GM18511 (cell line): ENCODE measurements around the gene PDE6C.

ENCODE experiments used
- ATAC-seq: cut with Tn5 transposase; IDR thresholded peaks from one replicate; pipeline ENCODE4 v1.9.1; 2021; ENCODE audit warnings: mild to moderate bottlenecking, moderate library complexity; ENCODE audit not compliant: unreplicated experiment

Gene PDE6C

GRCh38 chr10:93593749-93594148 lies 18.6 kb upstream of the PDE6C start:
- ATAC-seq = no peak

- no peak for ATAC-seq
These were observed 17.8 kb upstream of the PDE6C start for GRCh38 chr10:93594518-93594917.

GRCh38 chr10:93595378-93596161 lies 16.8 kb upstream of the PDE6C start:
- ATAC-seq = no peak

- ATAC-seq = no peak
These were observed 15.8 kb upstream of the PDE6C start for GRCh38 chr10:93596539-93596938.

- no peak for ATAC-seq
These were observed 15.2 kb upstream of the PDE6C start for GRCh38 chr10:93597075-93597599.

- no peak for ATAC-seq
These were observed 14.2 kb upstream of the PDE6C start for GRCh38 chr10:93598157-93598556.

- no peak for ATAC-seq
These were observed 13.0 kb upstream of the PDE6C start for GRCh38 chr10:93599335-93599734.

- no peak for ATAC-seq
These were observed 12.6 kb upstream of the PDE6C start for GRCh38 chr10:93599778-93600177.

- ATAC-seq = no peak
These were observed 11.7 kb upstream of the PDE6C start for GRCh38 chr10:93600446-93601145.

GRCh38 chr10:93601146-93601773 lies 11.1 kb upstream of the PDE6C start, which contains the start of gene RBP4:
TSS of gene RBP4 (minus strand) at chr10:93601235. CDS start at chr10:93601028, 207 bp downstream.
- ATAC-seq = no peak

- no peak for ATAC-seq
These were observed 10.6 kb upstream of the PDE6C start for GRCh38 chr10:93601774-93602162.

- ATAC-seq = no peak
These were observed 9.3 kb upstream of the PDE6C start for GRCh38 chr10:93603023-93603422.

- no peak for ATAC-seq
These were observed 8.2 kb upstream of the PDE6C start for GRCh38 chr10:93604146-93604545.

GRCh38 chr10:93608421-93608820 lies 3.9 kb upstream of the PDE6C start:
- no peak for ATAC-seq

- ATAC-seq = no peak
These were observed 789 bp downstream of the PDE6C start for GRCh38 chr10:93613126-93613525.

- ATAC-seq = no peak
These were observed 1.9 kb downstream of the PDE6C start for GRCh38 chr10:93614101-93614825.

- no peak for ATAC-seq
These were observed 3.4 kb downstream of the PDE6C start for GRCh38 chr10:93615576-93616235.

GRCh38 chr10:93620925-93621324 lies 8.6 kb downstream of the PDE6C start:
- ATAC-seq = no peak

- no peak for ATAC-seq
These were observed 10.6 kb downstream of the PDE6C start for GRCh38 chr10:93622942-93623341.

- ATAC-seq = no peak
These were observed 16.5 kb downstream of the PDE6C start for GRCh38 chr10:93628858-93629257.
